COLO668 (cell line): ENCODE measurements around the gene TMEM184A.
"Not testable (repeated sequence)": the region's sequence is repeated elsewhere in the genome, so short reads cannot be mapped to it uniquely, and the experiment has no call there.

ENCODE experiments used
- DNase-seq: peaks from one replicate; lab custom pipeline; 2025; ENCODE audit not compliant: unreplicated experiment; lab: John Stamatoyannopoulos, UW

Gene TMEM184A

DNA sequence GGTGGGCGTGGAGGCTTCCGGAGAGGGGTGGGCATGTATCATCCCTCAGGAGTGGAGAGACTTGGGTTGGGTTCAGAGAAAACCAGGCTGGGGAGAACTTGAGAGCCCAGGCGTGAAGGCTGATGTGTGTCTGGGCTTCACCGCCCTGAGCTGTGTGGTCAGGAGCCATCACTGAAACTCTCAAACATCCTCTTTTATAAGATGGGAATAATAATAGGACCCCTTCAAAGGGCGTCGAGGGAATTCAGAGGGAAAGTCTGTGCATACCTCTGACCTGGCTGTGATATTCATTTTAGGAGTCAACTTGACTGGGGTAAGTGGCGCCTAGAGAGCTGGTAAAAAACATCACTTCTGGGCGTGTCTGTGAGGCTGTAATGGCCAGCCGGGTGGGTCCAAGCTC is 34.9 kb upstream of the TMEM184A start:
- DNase-seq, result no peak

DNA sequence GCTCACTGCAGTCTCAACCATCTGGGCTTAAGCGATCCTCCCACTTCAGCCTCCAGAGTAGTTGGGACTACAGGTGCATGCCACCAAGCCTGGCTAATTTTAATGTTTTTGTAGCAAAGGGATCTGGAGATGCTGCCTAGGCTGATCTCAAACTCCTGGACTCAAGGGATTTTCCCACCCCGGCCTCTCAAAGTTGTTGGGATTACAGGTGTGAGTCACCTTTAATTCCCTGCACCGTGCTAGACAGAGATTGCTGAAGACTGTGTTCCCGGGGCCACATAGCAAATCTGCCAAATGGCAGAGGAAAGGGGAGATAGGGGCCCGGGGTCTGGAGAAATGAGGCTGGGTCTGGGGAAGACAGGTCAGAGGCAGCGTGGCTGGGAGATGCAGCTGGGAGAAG is 34.5 kb upstream of the TMEM184A start:
- no peak for DNase-seq

DNA sequence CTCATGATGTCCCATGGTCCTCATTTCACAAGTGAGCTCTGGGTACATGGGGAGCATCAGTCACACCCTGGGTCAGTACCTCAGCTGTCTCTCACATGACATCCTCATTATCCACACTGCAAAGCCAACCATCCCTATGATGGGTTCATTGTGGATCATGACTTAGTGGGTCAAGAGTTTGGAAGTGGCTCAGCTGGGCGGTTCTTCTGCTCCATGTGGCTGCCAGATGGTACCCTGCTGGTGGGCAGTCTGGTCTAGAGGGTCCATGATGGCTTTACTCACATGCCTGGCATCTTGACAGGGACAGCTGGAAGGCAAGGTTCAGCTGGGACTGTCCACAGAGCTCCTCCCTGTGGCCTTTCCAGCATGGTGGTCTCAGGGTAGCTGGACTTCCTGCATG is 33.0 kb upstream of the TMEM184A start:
- no peak for DNase-seq

DNA sequence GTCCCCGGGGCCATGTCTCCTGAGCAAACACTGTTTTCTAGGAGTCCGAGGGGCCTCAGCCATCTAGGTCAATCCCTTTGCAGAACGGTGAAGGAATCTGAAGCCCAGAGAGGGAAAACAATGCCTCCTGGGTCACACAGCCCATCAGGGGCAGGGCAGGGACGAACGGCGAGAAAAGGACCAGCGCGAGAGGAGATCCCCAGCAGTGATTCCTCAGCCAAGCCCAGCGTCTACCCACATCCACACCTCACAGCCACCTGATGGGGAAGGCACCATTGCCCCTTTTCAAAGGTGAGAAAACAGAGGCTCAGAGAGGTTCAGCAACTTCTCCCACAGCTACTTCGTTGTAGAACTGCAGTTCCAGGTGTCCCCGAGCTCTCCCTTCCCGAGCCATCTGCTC is 31.7 kb upstream of the TMEM184A start:
- DNase-seq, result no peak

DNA sequence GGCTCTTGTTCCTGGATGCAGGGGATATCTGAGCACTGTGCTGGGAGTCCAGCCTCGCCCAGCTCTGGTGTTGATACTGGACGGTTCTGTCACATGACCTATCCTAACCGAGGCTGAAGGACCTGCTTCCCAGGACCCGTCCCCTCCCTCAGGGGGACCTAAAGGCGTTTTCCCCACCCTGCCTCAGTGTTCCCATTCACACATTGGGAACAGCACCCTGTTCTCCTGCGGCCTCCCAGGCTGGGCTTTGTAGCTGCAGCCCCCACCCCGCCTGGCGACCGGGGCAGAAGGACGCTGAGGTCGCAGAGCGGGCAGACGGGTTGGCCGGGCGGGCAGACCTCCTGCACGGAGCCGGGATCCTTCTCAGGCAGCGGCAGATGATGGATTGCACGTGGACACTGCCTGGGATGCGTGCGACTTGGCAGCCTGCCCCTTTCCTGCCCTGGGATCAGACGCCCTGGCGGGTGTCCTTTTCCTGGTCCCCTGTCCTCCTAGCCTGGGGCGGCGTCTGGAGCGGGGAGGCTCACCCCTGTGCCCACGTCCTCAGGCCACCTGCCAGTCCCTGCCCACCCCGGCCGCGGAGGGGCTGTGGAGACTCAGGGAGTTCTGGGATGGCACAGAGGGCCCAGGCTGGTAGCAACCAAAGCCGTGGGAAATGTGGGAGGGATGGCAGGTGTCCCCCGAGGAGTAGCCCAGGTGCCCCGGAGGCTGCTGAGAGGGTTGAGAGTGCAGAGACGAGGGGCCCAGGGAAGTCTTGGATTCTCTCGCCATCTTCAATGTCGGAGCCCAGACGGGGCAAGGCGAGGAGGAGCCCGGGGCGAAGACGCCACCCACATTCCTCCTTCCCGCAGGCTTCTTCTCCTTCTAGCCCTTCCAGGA is 31.1 kb upstream of the TMEM184A start:
- peak; percentile 39 for DNase-seq

DNA sequence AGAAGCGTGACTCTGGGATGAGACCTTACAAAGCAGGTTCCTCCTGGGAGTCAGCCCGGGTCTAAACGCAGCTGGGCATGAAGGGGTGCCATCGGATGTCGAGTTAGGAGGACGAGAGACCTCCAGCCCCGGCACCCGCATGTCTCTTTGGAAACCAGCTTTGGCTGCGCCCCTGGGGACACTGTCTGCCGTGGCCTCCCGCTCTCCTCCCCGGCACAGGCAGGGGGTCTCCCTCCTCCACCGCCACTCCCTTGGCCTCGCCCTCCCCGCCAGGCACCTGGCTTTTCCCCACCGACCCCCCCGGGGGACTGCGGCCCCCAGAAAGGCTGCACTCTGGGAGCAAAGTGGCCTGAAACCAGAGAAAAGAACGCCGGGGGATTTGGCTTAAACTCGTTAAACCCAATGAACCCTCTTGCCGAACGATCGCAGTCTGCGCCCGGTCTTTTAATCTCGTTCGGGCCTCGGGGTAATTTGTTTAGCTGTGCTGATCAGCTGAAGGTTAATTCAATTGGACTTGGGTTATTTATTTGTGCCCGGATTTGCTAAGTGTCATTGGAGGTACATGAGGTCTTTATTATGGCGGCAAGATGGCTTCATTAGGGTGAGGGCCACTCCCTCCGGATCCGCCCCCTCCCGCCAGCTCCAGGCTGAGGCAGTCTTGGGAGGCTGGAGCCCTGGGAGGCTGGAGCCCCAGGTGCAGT is 30.3 kb upstream of the TMEM184A start:
- no peak for DNase-seq

DNA sequence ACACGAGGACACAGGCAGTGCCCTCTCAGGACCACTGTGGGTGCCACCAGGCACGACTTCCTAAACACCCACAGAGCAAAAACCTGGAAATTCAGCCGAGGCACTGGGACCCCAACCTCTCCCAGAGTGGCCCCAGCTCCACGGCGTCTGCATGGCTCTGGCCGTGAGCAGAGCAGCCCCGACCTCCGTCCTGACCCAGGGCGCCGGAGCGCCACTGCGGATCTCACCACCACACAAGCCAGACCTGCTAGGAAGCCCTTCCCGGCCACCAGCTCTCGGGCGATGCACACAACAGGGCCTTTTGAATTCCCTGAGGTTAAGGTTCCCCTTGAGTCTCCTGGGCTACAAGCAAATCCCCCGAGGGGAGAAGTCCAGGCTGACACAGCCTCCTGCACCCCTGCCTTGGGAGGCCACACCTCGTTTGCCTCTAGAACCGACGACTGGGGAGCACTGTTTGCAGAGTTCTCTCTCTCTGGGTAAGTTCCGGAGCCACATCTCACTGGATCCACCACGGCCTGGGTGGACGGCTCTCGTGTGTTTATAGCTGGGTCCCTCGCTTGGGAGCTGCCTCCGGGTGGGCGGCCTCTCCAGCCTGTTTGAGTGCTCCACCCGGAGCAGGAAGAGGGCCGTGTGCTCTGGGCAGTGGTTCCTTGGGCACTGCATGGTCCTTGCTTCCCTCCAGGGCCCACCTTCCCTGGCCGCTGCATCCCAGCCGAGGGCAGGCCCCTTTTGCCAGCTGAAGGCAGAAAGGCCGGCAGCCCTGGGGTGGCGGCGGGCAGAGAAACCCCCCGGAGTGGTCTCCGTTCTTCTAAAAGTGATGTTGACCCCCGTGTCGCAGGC is 29.4 kb upstream of the TMEM184A start:
- no peak for DNase-seq

DNA sequence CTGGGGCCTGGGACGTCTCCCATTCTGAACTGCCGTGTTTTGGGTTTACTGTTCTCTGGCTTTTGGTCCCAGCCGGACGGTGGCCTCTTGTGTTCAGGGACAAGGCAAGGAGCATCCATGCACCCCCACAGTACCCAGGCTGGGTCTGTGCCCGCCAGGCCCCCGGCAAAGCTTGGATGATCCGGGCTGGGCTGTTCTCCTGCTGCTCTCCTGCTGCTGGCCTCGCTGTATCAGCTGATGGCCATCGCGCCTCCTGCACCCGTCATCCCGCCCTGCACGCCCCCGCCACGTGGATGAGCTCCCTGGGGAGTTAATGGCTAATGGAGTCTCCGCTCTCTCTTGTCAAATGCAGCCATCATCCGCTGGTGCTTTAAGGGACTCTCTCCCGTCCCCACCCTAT is 28.7 kb upstream of the TMEM184A start:
- no peak for DNase-seq

DNA sequence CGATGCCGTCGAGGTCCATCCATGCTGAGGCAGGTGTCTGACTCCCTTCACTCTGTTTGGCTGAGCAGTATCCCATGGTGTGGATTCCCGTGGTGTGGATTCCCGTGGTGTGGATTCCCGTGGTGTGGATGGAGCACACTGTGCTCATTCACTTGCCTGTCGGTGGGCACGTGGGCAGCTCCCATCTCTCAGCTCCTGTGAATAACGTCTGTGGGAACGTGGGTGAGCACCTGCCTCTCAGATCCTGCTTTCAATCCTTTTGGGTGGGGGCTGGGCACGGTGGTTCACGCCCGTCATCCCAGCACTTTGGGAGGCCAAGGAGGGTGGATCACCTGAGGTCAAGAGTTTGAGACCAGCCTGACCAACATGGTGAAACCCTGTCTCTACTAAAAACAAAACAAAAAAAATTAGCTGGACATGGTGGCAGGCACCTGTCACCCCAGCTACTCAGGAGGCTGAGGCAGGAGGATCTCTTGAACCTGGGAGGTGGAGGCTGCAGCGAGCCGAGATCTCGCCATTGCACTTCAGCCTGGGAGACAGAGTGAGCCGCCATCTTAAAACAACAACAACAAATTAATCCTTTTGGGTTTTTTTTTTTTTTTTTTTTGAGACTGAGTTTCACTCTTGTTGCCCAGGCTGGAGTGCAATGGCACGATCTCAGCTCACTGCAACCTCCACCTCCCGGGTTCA is 27.4 kb upstream of the TMEM184A start:
- DNase-seq, result not testable (repeated sequence)

DNA sequence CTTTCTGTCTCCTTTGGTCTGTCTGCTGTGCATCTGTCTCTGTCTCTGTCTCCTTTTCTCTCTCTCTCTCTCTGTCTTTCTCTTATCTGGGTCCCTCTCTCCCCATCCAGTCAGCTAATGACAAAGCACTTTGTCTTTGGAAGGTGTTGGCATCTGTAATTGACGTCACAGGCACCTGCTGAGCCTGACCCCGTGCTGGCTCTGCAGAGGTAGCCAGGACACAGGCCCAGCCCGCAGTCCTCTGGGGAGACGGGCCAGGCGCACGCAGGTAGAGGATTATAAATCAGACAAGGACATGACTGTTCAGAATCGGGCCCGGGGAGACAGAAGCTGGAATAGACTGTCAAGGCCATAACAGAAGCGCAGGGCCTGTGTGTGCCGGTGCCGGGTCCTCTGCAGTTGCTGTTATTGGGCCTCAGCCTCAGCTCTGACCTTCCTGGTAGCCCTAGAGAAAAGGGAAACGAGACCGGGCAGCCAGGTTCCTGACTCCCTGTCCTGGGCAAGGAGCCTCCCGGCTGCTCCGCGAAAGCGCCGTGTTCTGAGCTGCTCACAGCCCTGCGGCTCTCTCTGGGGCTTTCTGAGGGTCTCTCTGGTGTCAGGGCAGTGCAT is 24.5 kb upstream of the TMEM184A start:
- no peak for DNase-seq

DNA sequence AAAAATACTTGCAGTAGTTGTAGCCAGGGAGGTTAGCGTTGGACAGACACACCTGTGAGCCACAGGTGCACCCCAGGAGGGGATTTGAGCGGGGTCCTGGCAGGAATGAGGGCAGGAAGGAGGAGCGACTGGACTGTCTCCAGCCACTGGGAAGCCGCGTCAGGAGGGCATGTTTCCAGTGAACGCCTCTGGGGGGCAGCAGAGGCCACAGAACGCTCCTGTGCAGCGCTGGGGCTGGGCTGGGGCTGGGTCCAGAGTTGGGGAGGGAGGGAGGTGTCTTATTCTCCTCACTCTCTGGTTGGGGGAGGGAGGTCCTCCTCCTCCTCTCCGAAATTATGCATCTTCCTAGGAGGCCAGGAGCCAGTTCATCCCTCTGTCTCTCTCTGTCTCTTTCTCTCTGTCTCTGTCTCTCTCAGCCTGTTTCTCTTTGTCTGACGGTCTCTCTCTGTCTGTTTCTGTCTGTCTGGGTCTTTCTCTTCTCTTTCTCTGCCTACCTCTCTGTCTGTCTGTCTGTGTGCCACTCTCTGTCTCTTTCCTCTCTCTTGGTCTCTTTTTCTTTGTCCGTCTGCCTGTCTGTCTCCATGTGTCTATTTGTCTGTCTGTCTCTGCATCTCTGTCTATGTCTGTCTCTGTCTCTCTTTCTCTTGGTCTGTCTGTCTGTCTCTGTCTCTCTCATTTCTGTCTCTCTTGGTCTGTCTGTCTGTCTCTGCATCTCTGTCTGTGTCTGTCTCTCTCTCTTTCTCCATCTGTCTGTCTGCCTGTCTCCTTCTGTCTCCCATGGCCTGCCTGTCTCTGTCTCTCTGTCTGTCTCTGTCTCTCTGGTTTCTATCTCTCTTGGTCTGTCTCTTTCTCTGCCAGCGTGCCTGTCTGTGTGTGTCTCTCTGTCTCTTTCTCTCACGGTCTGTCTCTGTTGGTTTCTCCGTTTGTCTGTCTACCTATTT is 23.7 kb upstream of the TMEM184A start:
- peak; percentile 76 for DNase-seq

DNA sequence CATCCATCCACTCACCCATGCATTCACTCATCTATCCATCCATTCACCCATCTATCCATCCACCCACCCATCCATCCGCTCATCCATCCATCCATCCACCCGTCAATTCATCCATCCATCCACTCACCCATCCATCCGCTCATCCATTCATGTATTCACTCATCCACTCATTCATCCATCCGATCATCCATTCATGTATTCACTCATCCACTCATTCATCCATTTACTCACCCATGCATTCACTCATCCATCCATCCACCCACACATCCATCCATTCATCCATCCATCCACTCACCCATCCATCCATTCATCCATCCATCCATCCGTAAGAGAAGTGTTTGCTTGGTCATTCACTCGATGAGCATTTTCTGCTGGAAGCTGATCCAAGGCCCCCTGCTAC is 22.5 kb upstream of the TMEM184A start:
- no peak for DNase-seq

DNA sequence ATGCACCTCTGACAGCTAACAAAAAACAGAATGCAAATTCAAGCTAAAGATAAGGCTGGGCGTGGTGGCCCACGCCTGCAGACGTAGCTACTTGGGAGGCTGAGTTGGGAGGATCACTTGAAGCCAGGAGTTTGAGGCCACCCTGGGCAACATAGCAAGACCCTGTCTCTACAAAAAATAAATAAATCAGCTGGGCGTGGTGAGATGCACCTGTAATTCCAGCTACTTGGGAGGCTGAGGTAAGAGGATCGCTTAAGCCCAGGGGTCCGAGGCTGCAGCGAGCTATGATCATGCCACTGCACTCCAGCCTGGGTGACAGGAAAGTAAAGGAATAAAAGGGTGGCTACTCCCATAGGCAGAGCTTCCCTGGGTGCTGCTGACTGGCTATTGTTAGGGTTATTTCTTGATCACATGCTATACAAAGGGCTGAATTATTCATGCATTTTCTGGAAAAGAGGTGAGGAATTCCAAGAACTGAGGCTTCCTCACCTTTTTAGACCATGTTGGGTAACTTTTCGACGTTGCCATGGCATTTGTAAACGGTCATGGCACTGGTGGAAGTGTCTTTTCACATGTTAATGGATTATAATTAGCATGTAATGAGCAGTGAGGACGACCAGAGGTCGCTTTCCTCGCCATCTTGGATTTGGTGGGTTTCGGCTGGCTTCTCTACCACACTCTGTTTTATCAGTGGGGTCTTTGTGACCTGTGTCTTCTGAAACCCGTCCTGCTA is 20.7 kb upstream of the TMEM184A start:
- no peak for DNase-seq

DNA sequence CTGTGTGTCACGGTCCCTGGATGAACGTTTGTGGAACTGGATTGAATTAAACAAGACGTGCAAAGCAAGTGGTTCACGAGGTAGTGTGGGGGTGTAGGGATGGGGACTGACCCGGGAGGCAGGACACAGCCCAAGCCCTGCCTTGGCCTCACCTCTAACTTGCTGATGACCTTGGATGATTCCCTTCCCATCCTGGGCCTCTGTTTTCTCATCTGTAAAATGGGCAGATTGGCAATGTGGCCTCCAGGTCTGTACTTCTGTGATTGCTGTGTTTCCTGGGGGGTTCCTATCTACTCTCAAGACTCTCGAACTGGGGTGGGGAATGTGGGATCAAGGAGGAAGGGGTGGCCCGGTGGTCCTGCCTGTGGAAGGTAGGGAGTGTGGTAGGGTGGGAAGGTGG is 19.8 kb upstream of the TMEM184A start:
- no peak for DNase-seq

DNA sequence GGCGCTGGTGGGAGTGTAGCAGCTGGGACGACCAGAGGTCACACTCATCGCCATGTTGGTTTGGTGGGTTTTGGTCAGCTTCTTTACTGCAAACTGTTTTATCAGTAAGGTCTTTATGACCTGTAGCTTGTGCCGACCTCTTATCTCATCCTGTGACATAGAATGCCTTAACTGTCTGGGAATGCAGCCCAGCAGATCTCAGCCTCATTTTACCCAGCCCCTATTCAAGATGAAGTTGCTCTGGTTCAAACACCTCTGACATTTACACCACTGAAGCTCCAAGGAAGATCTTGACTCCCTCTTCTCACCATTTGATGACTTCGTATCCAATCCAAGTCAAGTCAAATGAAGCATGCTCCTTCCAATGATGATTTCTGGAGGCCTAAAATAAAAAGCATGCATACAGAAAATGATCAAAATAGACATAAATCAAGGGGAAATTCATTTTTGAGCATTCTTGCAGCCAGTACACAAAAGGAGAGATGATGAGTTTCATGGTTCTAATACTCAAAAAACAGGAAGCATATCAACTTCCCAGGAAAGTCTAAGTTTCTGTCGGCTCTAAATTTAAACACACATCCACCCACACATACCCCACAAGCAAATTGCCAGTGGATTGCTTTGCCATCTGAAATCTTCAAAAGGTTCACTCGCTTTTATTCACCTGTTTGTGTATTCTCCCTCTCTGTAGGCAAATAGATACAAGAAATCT is 16.3 kb upstream of the TMEM184A start:
- no peak for DNase-seq

DNA sequence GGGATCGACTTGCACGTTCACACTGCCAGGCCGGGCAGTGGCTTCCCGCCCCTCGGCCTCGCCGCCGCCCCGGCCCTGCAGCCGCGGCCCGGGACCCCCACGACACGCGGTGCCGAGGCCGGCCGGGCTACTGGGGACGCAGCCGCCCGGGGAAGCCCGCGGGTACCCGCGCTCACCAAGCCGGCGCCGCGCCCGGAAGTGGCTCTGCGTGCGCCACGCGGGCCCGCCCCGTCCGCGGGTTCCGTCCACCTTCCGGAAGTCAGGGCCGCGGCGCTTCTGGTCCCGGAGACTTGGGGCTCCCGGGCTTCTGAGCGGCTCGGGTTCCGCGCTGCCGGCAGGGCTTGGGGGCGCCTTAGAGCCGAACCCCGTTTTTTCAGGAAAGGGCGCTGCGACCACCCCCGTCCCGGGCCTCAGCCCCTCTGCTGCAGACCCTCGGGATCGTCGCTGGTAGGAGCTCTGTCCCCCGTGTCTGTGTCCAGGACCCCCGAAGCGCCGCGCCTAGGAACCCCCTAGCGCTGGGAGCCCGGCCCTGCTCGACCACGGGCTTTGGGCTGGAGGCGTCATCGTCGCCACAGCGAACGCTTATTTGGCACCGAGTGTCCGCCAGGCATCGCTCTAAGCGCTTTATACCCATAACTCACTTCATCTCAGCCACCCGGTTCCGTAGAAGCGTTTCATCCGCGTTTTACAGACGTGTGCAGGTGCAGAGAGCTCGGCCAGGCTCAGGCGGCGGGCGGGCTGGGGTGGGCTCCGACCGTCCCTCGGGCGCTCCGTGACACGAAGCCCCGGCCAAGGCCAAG is 14.0 kb upstream of the TMEM184A start, which contains the start of gene PSMG3:
Gene PSMG3 (minus strand): TSS at position 200 of the 800 bp plus-strand sequence. CDS start 693 bp downstream, outside the sequence.
- peak; percentile 99 for DNase-seq

DNA sequence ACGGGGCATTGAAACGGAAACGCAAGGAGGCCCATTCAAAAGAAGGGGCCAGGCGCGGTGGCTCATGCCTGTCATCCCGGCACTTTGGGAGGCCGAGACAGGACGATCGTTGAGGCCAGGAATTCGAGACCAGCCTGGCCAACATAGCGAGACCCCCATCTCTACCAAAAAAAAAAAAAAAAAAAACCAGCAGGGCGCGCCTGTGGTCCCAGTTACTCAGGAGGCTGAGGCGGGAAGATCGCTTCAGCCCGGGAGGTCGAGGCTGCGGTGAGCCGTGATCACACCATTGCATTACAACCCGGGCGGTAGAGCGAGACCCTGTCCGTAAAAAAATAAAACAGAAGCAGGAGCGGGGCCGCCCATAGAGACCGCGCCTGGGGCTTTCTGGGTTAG is 13.4 kb upstream of the TMEM184A start:
- no peak for DNase-seq
